Right kidney (tissue), 9 donors: Measurements from ENCODE around the gene YBX3.
A peak's percentile ranks its signal among the peaks of the same experiment; 100 is the strongest.
"Not testable (repeated sequence)": the region's sequence is repeated elsewhere in the genome, so short reads cannot be mapped to it uniquely, and the experiment has no call there.

Experiments used
- DNase-seq: peaks from one replicate; pipeline ENCODE4 v3.0.0-alpha.2; 2016
- long read RNA-seq, 8 donors: transcript quantifications; one replicate each; lab custom pipeline, GENCODE V29; 2026

Gene YBX3
- long read RNA-seq, donor 1, transcript YBX3-201 (10 exons, 1,796 nt), result major isoform, 17 of 47 reads
- long read RNA-seq, donor 1, transcript YBX3-202 (9 exons, 1,708 nt), result minor isoform, 11 of 47 reads
- long read RNA-seq, donor 1, partial matches to known transcripts, result 12 of 47 reads
- long read RNA-seq, donor 1, other reads (novel, unspliced or antisense), result 0 of 47 reads
- long read RNA-seq, donor 2, transcript YBX3-201 (10 exons, 1,796 nt), result major isoform, 13 of 38 reads
- long read RNA-seq, donor 2, partial matches to known transcripts, result 19 of 38 reads
- long read RNA-seq, donor 2, other reads (novel, unspliced or antisense), result 0 of 38 reads
- long read RNA-seq, donor 3, transcript YBX3-201 (10 exons, 1,796 nt), result major isoform, 13 of 40 reads
- long read RNA-seq, donor 3, partial matches to known transcripts, result 22 of 40 reads
- long read RNA-seq, donor 3, other reads (novel, unspliced or antisense), result 0 of 40 reads
- long read RNA-seq, donor 4, transcript YBX3-201 (10 exons, 1,796 nt), result major isoform, 26 of 100 reads
- long read RNA-seq, donor 4, transcript YBX3-202 (9 exons, 1,708 nt), result minor isoform, 5 of 100 reads
- long read RNA-seq, donor 4, transcript YBX3-206 (4 exons, 840 nt), result minor isoform, 6 of 100 reads
- long read RNA-seq, donor 4, partial matches to known transcripts, result 55 of 100 reads
- long read RNA-seq, donor 4, other reads (novel, unspliced or antisense), result 0 of 100 reads
- long read RNA-seq, donor 5, transcript YBX3-206 (4 exons, 840 nt), result minor isoform, 5 of 73 reads
- long read RNA-seq, donor 5, transcript YBX3-201 (10 exons, 1,796 nt), result major isoform, 34 of 73 reads
- long read RNA-seq, donor 5, transcript YBX3-202 (9 exons, 1,708 nt), result minor isoform, 12 of 73 reads
- long read RNA-seq, donor 5, partial matches to known transcripts, result 22 of 73 reads
- long read RNA-seq, donor 5, other reads (novel, unspliced or antisense), result 0 of 73 reads
- long read RNA-seq, donor 6, transcript YBX3-202 (9 exons, 1,708 nt), result minor isoform, 8 of 70 reads
- long read RNA-seq, donor 6, transcript YBX3-201 (10 exons, 1,796 nt), result major isoform, 25 of 70 reads
- long read RNA-seq, donor 6, partial matches to known transcripts, result 33 of 70 reads
- long read RNA-seq, donor 6, other reads (novel, unspliced or antisense), result 0 of 70 reads
- long read RNA-seq, donor 7, transcript YBX3-202 (9 exons, 1,708 nt), result minor isoform, 8 of 130 reads
- long read RNA-seq, donor 7, transcript YBX3-201 (10 exons, 1,796 nt), result major isoform, 39 of 130 reads
- long read RNA-seq, donor 7, partial matches to known transcripts, result 73 of 130 reads
- long read RNA-seq, donor 7, other reads (novel, unspliced or antisense), result 6 of 130 reads
- long read RNA-seq, donor 8, transcript YBX3-202 (9 exons, 1,708 nt), result minor isoform, 10 of 84 reads
- long read RNA-seq, donor 8, transcript YBX3-201 (10 exons, 1,796 nt), result major isoform, 27 of 84 reads
- long read RNA-seq, donor 8, partial matches to known transcripts, result 41 of 84 reads
- long read RNA-seq, donor 8, other reads (novel, unspliced or antisense), result 0 of 84 reads

- peak; percentile 78 for DNase-seq
Observed at GRCh38 chr12:10722905-10723746, at the start of gene YBX3. Gene YBX3, minus strand, starts transcription at chr12:10723323. Its CDS starts 212 bp downstream, at chr12:10723111.

- no peak for DNase-seq
Observed at GRCh38 chr12:10771132-10771733, 48.1 kb upstream of the YBX3 start.

DNA sequence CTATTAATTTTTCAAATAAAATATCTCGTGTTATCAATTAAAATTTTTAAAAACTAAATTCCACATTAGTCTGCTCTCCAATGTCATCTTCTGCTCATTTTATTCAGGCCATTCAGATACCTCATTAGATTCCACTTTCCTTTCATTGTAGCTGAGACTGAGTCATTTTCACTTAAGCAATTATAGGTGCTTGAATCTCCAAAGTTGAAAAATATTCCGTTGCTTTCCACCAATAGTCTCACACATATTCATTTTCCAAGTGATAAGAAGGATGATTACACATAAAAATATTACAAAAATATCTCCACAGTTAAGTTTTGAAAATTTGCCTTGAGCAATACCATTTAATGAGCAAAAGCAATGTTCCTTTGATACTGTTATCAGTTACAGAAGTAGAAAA is 36.5 kb upstream of the YBX3 start:
- no peak for DNase-seq

DNA sequence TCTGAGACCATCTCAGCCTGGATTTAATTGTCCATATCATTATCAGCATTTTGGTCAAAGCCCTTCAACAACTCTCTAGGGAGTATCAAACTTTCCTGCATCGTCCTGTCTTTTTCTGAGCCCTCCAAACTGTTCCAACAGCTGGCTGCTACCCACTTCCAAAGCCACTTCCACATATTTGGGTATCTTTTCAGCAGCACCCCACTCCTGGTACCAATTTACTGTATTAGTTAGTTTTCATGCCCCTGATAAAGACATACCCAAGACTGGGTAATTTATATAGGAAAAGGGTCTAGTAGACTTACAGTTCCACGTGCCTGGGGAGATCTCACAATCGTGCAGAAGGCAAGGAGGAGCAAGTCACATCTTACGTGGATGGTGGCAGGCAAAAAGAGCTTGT is 33.1 kb upstream of the YBX3 start:
- DNase-seq, result no peak

- DNase-seq, result no peak
Observed at GRCh38 chr12:10753059-10753458, 29.9 kb upstream of the YBX3 start.

DNA sequence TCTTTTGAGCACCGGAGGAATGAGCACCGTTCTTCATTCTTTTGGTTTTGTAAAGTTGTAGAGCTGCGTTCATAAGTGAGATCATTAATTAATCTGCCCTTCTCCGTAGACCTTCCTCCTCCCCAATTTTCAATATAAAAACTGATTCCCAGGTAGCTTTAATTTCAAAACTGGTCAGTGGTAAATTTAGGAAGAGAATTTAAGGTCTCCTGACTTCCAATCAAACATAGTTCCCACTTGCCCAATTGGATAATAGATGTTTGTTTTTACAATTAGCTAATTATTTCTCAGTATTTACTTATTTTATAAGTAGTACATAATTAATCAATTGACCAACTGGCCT is 27.2 kb upstream of the YBX3 start:
- no peak for DNase-seq

DNA sequence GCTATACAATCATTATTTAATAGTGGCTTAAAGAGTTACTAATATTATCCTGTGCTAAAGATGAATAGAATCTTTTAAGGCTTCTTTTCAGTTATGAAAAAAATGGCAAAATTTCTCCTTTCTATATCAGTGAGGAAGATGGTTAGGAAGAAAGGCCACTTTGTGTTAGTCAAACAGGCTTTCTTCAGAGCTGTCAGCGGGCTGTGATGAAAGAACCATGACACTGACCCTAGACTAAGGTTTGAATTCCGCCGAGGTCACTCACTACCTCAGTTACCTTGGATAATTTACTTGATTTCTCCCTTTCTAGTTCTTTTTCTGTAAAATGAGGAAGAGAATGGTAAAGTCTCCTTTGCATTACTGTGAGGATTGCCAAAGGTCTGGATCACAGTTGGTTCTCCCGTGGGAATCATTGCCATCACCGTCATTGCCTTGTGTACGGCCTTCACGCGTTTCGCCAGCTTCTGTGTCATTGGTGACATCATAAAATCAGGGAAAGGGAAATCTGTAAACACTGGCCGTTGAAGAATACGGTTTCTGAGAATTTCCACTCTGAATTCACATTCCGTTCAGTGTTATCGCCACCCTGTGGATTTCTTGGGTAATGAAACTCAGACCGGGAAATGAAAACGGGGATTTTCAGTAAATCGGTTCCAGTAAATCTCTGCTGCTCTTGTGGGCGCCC is 26.7 kb upstream of the YBX3 start:
- DNase-seq, result peak; percentile 56

DNA sequence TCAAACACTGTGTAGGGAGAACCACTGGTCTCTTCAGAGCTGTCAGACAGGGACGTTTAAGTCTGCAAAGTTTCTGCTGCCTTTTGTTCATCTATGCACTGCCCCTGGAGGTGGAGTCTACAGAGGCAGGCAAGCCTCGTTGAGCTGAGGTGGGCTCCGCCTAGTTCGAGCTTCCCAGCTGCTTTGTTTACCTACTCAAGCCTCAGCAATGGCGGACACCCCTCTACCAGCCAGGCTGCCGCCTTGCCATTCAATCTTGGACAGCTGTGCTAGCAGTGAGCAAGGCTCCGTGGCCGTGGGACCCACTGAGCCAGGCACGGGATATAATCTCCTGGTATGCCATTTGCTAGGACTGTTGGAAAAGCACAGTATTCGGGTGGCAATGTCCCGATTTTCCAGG is 24.6 kb upstream of the YBX3 start:
- no peak for DNase-seq

GRCh38 chr12:10743420-10743819 is 20.3 kb upstream of the YBX3 start:
- not testable (repeated sequence) for DNase-seq

DNA sequence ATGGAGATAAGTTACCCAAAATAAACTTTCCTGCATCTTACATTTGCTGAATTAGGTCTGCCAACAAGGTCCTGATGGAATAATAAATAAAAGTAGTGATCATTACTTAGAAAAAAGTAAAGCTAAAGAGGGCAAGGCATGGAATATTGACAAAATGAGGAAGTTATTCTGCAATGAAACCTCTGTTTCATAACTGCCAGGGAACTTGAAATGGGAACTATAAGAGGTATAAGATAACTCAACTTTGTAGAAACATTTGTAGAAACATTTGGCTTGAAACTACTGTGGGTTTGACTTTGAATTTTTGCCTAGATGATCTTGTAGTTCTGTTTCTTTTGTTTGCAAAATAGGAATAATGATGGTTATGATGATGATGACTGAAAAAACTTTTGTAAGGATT is 18.7 kb upstream of the YBX3 start:
- DNase-seq, result no peak

GRCh38 chr12:10740182-10740581 is 17.1 kb upstream of the YBX3 start:
- DNase-seq, result no peak

GRCh38 chr12:10739157-10740118 is 16.3 kb upstream of the YBX3 start:
- no peak for DNase-seq

GRCh38 chr12:10737249-10737648 is 14.1 kb upstream of the YBX3 start:
- DNase-seq, result no peak

GRCh38 chr12:10736463-10736862 is 13.3 kb upstream of the YBX3 start:
- DNase-seq, result no peak

GRCh38 chr12:10735428-10735827 is 12.3 kb upstream of the YBX3 start:
- no peak for DNase-seq

DNA sequence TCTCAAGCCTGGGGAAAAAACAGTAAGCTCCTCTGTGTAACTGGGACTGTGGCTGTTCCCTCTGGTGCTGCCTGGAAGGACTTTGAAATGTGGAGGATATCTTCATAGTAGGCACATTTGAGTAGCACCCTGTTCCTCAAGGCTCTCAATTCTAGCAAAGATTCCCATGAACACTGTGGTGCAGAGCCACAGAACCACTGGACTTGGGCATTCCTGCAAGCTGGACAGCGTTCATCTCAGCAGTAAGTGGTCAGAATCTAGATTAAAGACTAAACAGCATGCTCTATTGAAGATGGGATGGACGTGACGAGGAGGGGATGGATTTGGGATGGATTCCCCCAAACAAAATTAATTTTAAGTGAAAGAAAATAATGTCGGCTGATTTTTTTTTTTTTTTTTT is 9.4 kb upstream of the YBX3 start:
- no peak for DNase-seq

DNA sequence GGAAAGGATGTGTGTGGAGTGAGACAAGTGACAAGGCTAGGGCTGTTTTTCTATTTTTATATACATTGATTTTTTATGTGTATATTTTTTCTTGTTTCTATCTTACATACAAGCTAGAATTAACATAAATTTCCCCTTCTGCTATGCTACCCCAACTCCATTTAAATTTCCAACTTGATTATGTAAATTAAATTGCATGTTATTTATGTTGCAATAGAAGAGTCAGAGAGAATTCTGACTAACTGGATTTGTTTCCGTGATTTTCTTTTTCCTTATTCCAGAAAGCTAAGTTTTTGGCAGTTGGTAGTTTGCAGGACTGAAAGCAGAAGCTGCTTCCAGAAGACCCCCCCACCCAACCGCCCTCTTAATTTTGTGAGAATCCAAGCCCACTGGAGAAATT is 8.9 kb upstream of the YBX3 start:
- DNase-seq, result no peak

- no peak for DNase-seq
Observed at GRCh38 chr12:10730559-10730958, 7.4 kb upstream of the YBX3 start.

DNA sequence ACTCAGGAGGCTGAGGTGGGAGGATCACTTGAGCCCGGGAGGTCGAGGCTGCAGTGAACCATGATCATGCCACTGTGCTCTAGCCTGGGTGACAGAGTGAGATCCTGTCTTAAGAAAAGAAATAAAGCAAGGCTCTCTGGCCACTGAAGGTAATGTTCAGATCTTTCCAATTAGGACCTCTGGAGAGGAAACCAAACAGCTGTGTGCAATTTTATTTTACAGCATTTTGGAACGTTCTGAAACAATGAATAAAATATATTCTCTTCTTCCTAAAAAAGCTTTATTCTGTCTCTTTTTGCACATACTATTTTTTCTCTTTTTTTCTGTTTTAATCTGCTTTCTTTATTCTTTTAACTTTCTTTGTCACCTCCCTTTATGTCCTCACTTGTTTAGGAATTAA is 5.0 kb upstream of the YBX3 start:
- no peak for DNase-seq
